WTC11 (cell line): ENCODE results near the gene ARV1.

Experiments
- AFF4 ChIP-seq: sonication (generic); formaldehyde crosslinking; IDR thresholded peaks from 2 replicates; pipeline ENCODE4 v1.8.1; 2023; ENCODE audit warnings: mild to moderate bottlenecking, missing genetic modification reagents, borderline replicate concordance
- ATF2 ChIP-seq: sonication (generic); formaldehyde crosslinking; IDR thresholded peaks from 2 replicates; pipeline ENCODE4 v1.8.1; 2022; ENCODE audit warnings: low read depth, missing genetic modification reagents, borderline replicate concordance
- ATF6 ChIP-seq: sonication (generic); formaldehyde crosslinking; IDR thresholded peaks from 2 replicates; pipeline ENCODE4 v1.8.1; 2023; ENCODE audit warnings: mild to moderate bottlenecking, missing genetic modification reagents
- CTCF ChIP-seq: fragments of 200-600 bp; IDR thresholded peaks from 2 replicates; pipeline ENCODE4 v1.8.0; 2022; ENCODE audit warnings: antibody characterized with exemption
- FOXJ3 ChIP-seq: sonication (generic); formaldehyde crosslinking; IDR thresholded peaks from 2 replicates; pipeline ENCODE4 v1.9.0; 2021; ENCODE audit warnings: missing genetic modification reagents, mild to moderate bottlenecking, borderline replicate concordance
- HMGXB4 ChIP-seq: sonication (generic); formaldehyde crosslinking; IDR thresholded peaks from 2 replicates; pipeline ENCODE4 v1.8.1; 2023; ENCODE audit warnings: mild to moderate bottlenecking, moderate library complexity, missing genetic modification reagents
- JUN ChIP-seq: sonication (generic); formaldehyde crosslinking; IDR thresholded peaks from 2 replicates; pipeline ENCODE4 v1.8.0; 2023; ENCODE audit warnings: mild to moderate bottlenecking, missing genetic modification reagents
- MAX ChIP-seq: sonication (generic); formaldehyde crosslinking; IDR thresholded peaks from 2 replicates; pipeline ENCODE4 v1.8.0; 2022; ENCODE audit warnings: mild to moderate bottlenecking, missing genetic modification reagents
- PREB ChIP-seq: sonication (generic); formaldehyde crosslinking; IDR thresholded peaks from 2 replicates; pipeline ENCODE4 v1.8.1; 2022; ENCODE audit warnings: mild to moderate bottlenecking, missing genetic modification reagents, moderate library complexity, borderline replicate concordance
- RELA ChIP-seq: sonication (generic); formaldehyde crosslinking; IDR thresholded peaks from 2 replicates; pipeline ENCODE4 v1.8.1; 2022; ENCODE audit warnings: missing genetic modification reagents, mild to moderate bottlenecking, borderline replicate concordance
- SP1 ChIP-seq: sonication (generic); formaldehyde crosslinking; conservative IDR thresholded peaks from 2 replicates; pipeline ENCODE4 v1.8.1; 2022; ENCODE audit warnings: missing genetic modification reagents
- USF2 ChIP-seq: sonication (generic); formaldehyde crosslinking; IDR thresholded peaks from 2 replicates; pipeline ENCODE4 v1.8.1; 2023; ENCODE audit warnings: mild to moderate bottlenecking, missing genetic modification reagents, moderate library complexity
- ZNF416 ChIP-seq: fragments of 250-450 bp; sonication (Bioruptor Pico); IDR thresholded peaks from 2 replicates; pipeline ENCODE4 v1.9.0; 2021; ENCODE audit warnings: mild to moderate bottlenecking, inconsistent platforms

GRCh38 chr1:230948301-230948700 lies 30.6 kb upstream of the ARV1 start:
- TF ChIP-seq CTCF (no peak), ZNF416 (no peak), JUN (CRISPR knock-in tag) (no peak), FOXJ3 (CRISPR knock-in tag) (no peak), HMGXB4 (CRISPR knock-in tag) (no peak), USF2 (no peak), MAX (CRISPR knock-in tag) (no peak), RELA (no peak), ATF2 (no peak), AFF4 (no peak), SP1 (CRISPR knock-in tag) (no peak), ATF6 (no peak), PREB (CRISPR knock-in tag) (no peak)
